HG02610 (cell line): Measurements from ENCODE around the gene CTTNBP2NL.
"Not testable (repeated sequence)": the region's sequence is repeated elsewhere in the genome, so short reads cannot be mapped to it uniquely, and the experiment has no call there.

Experiments used
- ATAC-seq: cut with Tn5 transposase; IDR thresholded peaks from one replicate; pipeline ENCODE4 v1.9.1; 2021; ENCODE audit warnings: mild to moderate bottlenecking, moderate library complexity; ENCODE audit not compliant: unreplicated experiment

Gene CTTNBP2NL

GRCh38 chr1:112460615-112461014 lies 64.6 kb downstream of the CTTNBP2NL start:
- no peak for ATAC-seq

DNA sequence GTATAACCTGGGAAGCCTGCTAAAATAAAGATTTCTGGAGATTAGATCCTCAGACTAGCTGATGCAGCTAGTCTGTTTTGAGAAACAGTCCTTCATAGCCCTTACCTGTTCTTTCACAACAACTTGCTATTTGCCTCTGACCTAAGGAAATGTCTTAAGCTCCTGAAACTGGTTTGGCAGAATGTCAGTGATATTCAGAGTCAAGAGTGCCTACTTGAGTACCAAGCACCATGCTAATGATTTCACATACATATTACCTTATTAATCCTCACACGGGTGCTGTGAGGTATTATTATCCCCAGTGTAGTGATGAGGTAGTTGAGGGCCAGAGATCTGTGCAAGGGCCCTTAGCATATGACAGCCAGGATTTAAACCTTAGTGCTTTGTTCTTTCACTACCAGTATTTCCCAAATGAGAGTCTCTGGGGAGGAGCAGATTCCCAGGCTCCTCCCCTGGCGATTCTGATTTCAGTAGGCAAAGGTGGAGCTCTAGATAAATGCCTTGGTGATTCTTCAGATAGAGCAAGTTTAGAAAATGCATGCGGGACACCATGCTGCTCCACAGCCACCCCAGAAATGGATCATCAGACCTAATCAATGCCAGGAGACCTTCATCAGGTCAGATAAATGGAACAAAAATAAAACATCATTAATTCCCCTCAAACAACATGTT lies 65.3 kb downstream of the CTTNBP2NL start:
- no peak for ATAC-seq

DNA sequence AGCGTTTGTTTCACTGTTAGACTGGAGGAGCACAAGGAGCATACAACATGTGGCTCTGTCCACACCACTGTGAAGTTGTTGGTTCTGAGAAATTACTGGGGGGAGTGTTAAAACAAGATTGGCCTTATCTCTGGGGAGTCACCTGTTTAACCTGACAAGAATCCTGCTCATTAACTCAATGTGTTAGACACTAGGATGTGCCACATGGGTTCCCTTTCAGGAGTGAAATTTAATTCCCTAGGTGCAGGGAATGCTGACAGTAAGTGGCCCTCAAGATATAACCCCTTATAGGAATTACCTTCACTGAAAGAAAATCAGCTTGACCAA lies 66.9 kb downstream of the CTTNBP2NL start:
- no peak for ATAC-seq

DNA sequence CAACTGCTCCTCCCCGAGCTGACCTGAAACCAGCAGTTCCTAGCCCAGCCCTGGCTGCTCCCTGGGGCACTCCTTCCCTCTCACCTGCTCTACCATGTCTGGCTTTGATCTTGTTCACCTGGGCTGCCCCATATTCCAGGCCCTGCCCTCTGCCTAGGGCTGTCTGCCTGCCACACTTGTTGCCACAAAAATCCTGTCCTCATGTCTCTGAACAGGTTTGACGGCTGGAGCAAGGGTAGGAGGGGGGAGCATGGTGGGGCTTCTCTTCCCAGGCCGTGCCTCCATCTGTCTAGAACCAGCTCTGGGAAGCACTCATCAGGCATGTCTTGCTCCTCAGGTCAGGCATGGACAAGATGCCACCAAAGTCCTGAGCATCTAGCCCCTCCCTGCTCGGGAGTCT lies 68.5 kb downstream of the CTTNBP2NL start:
- no peak for ATAC-seq

DNA sequence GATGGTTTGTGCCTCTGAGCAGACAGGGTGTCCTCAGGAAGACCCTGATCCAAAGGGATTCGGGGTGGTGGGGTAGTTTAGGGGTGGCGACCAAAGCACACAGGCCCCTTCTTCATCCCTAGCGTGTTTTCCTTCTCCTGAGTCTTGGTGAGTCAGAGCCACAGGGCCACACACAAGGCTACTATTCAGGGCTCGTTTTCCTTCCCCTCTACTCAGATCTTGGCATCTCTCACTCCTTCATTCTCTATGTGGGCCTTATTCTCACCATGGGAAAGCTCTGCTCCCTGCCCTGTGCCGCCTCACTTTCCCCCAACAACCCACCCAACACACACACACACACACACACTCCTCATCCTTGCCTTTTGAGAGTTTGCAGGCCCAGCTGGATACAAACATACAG lies 69.1 kb downstream of the CTTNBP2NL start:
- no peak for ATAC-seq

DNA sequence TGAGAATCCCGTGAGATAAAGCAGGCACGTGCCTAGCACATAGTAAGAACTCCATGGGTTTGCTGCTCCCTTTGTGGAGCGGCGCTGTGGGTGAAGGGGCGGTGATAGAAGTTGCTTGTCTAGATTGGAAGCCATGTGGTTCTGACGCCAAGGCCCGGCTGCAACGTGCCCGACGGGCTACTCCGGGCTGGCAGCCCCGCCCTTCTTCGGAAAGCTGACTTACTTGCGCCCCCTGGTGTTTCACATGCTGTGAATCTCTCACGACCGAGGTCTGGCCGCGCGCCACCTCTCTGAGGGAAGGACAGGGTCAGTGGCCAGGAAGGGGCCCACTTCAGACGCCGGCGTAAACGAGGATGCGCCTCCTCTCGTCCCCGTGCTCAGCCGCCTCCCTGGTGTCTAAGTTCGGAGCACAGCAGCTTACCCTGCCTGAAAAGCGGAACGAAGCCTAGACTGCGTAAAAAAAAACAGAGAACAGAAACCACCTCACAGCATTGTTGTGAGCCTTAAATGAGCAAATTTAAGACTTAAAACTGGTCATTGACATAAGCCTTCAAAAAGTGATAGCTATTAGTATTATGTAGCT lies 70.2 kb downstream of the CTTNBP2NL start:
- ATAC-seq: peak; percentile 85

DNA sequence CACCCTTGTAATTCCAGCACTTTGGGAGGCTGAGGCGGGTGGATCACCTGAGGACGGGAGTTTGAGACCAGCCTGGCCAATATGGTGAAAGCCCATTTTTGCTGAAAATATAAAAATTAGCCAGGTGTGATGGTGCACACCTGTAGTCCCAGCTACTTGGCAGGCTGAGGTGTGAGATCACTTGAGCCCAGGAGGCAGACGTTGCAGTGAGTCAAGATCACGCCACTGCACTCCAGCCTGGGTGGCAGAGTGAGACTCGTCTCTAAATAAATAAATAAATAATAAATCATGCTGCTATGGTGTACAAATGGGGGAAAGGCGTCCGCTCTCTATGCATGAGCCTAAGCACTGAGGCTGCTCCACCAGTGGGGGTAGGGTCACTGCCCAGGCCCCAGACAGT lies 74.3 kb downstream of the CTTNBP2NL start:
- not testable (repeated sequence) for ATAC-seq

GRCh38 chr1:112470966-112471365 lies 75.0 kb downstream of the CTTNBP2NL start:
- ATAC-seq: no peak

GRCh38 chr1:112472142-112472541 lies 76.1 kb downstream of the CTTNBP2NL start:
- ATAC-seq: no peak

DNA sequence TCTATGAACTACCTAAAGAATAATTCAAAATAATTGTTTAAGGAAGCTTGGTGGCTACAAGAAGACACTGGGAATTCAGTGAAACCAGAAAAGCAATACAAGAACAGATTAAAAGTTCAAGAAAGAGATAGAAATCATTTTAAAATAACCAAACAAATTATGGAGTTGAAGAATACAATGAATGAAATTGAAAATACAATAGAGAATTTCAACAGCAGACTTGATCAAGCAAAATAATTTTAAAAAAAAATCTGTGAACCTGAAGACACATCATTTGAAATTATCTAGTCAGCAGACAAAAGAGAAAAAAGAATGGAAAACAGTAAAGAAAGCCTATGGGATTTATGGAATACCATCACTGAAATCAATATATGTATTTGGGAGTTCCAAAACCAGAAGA lies 81.5 kb downstream of the CTTNBP2NL start:
- ATAC-seq: no peak

DNA sequence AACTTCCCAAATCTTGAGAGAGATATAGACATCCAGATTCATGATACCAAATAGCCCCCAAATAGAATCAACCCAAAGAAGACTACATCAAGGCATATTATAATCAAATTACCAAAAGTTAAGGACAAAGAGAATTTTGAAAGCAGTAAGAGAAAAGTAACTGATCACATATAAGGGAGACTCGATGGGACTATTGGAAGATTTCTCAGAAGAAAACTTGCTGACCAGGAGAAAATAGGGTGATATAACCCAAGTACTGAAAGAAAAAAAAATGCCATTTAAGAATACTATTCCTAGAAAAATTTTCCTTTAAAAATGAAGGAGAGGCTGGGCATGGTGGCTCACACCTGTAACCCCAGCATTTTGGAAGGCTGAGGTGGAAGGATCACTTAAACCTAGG lies 82.3 kb downstream of the CTTNBP2NL start:
- no peak for ATAC-seq

DNA sequence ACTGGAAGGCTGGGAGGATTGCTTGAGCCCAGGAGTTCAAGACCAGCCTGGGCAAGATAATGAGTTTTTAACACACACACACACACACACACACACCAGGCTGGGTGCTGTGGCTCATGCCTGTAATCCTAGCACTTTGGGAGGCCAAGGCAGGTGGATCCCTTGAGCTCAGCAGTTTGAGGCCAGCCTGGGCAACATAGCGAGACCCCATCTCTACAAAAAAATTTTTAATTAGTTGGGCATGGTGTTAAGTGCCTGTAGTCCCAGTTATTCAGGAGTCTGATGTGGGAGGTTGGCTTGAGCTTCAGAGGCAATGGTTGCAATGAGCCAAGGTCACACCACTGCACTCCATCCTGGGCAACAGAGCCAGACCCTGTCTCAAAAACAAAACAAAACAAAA lies 90.0 kb downstream of the CTTNBP2NL start:
- ATAC-seq: not testable (repeated sequence)

DNA sequence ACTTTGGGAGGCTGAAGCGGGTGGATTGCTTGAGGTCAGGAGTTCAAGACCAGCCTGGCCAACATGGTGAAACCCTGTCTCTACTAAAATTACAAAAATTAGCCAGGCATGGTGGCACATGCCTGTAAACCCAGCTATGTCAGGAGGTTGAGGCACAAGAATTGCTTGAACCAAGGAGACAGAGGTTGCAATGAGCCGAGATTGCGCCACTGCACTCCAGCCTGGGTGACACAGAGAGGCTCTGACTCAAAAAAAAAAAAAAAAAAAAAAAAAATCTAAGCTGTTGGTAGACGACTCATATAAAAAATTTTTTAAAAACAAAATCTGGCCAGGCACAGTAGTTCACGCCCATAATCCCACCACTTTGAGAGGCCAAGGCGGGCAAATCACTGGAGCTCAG lies 91.7 kb downstream of the CTTNBP2NL start:
- ATAC-seq: not testable (repeated sequence)

DNA sequence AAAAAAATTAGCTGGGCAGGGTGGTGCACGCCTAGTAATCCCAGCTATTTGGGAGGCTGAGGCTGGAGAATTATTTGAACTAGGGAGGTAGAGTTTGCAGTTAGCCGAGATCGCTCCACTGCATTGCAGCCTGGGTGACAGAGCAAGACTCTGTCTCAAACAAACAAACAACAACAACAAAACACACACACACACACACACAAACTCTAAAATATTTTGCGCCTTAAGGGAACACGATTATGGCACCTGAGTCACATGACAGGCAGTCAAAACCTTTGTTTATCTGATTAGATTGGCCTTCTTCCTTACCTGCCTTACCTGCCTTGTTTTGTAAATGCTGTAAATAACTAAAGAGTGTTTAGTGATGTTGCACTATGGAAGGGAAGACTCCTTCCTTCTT lies 92.1 kb downstream of the CTTNBP2NL start:
- no peak for ATAC-seq

- no peak for ATAC-seq
These were observed 96.1 kb downstream of the CTTNBP2NL start for GRCh38 chr1:112492076-112492475.

DNA sequence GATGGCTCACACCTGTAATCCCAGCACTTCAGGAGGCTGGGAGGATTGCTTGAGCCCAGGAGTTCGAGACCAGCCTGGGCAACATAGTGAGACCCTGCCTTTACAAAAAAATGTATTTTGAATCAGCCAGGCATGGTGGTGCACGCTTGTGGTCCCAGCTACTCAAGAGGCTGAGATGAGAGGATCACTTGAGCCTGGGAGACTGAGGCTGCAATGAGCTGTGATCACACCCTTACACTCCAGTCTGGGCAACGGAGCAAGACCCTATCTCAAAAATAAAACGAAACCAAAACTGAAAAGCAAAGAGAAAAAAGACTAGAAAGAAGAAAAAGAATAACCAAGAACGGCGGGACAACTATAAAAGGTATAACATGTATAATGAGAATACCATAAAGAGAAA lies 97.3 kb downstream of the CTTNBP2NL start:
- ATAC-seq: no peak

DNA sequence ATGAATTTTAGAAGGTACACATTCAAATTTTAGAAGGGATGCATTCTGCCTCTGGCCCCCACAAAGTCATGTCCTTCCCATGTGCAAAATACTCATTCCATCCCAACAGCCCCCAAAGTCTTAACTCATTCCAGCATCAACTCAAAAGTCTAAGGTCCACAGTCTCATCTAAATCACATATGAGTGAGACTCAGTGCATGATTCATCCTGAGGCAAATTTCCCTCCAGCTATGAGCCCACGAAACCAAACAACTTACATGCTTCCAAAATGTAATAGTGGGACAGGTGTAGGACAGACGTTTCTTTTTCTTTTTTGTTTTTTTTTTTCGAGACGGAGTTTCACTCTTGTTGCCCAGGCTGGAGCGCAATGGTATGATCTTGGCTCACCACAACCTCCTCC lies 100.3 kb downstream of the CTTNBP2NL start:
- no peak for ATAC-seq

GRCh38 chr1:112501810-112502641 lies 106.0 kb downstream of the CTTNBP2NL start:
- ATAC-seq: peak; percentile 52

DNA sequence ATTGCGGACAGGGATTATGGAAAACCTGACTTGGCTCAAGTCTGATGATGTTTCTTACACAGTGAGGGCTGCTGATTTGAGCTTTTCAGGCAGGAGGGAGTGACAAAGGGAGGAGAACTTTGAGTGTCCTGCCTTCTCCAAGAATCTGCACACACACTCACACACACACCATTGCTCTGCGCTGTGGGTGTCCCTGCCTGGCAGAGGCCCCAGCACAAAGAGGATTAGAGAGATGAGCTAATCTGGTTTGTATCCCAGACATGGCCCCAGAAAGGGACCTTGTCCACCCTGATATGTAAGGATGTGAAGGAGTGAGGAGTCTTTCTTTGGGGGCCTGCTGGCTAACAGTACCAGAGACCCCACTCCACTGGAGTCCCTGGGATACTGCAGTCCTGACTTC lies 106.8 kb downstream of the CTTNBP2NL start:
- no peak for ATAC-seq

DNA sequence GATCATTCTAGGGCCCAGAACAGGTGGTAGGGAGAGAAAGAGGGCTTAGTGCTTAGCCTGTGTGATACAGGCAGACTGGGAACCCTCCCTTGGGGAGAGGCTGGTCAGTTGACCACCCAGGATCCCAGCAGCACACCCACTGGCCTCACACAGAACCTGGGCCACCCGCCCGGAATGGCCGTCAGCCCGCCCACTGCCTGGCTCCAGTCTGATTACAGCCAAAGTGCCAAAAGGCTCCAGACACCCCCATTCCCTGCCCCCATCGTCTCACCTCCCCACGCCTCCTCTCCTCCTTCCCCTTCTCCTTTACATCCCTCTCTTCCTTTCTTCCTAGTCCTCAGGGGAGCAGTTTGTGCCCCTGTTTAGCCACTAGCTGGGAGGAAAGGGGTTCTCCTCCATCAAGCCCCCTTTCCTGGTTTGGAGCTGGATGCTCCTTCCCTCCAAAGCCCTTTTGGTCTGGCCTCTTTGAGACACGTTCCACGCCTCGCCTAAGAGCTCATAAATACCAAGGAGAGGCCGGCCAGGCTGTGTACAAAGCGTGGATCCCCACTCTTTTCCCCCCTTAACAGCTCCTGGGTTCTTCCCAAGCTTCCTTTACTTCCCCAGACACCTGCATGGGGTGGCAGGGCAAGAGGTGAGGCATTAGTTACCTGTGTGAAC lies 108.1 kb downstream of the CTTNBP2NL start:
- ATAC-seq: no peak

DNA sequence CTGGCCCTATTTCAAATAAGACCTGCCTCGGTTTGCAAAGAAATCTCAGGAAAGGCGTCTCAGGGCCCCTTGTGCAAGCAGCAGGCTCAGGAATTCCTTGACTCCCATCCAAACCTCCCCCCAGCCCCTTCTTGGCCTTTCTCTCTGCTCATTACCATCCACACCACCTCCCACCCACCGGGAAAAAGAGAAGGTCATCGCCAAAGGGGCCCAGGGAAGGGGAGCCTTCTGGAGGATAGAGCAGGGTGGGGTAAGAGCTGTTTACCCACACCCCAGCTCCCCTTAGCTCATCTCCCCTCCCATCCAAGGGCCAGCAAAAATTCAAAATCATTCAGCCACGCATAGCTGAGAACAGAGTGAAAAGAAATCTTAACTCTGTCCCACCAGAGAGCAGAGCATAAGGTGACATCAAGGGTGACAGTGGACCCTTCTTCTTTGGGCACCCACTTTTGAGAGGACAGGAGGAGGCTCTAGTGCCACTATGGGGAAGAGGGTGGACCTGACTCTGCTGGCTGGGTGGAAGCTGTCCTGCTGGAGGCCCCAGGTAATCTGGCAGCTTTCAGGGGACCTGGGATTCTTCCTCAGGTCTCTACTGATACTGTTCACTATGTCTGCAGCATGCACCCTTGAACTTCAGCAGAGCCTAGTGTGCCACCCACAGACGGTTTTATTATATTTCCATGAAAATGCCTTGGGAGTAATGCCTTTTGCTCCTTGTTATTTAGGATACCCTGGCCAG lies 108.8 kb downstream of the CTTNBP2NL start:
- no peak for ATAC-seq
